Hematopoietic multipotent progenitor cell treated with erythropoietin and hydrocortisone succinate and interleukin-3 and kit ligand, for 8 days (in vitro differentiated cells): Measurements from ENCODE around the gene GEMIN5.

Source experiments
- DNase-seq: peaks from one replicate; pipeline ENCODE4 v3.0.0-alpha.2; 2015

GEMIN5 gene

GRCh38 chr5:154844809-154845208 is 93.2 kb downstream of the GEMIN5 start:
- DNase-seq, result peak; percentile 11

DNA sequence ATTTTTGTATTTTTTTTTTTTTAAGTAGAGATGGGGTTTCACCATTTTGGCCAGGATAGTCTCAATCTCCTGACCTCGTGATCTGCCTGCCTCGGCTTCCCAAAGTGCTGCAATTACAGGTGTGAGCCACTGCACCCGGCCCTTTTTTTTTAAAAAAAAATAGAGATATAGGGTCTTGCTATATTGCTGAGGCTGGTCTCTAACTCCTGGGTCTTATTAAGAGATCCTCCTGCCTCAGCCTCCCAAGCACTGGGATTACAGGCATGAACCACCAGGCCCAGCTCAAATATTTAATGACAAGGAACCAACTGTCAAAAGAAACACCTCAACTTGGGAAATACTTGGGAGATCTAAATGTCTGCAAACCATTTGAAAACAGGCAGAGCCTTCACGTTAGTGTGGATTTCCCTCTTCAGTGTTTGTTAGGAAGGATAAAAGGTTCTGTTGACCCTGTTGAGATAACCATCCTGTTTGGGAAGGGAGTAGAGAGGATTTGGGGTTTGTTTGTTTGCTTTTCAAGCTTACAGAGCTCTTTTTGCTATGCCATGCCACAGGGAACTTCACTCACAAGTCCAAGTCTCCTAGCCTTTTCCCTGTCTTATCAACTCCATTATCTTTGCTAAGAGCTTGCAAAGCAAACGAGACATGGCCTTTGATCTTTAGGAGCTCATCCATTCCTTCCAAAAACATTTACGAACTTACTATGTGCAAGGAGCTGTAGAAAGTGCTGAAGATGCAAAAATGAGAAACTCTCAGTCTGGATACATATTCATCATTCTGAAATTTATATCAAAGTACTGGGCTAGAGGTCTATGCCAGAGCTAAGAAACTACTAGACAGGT is 95.1 kb downstream of the GEMIN5 start:
- DNase-seq, result no peak

DNA sequence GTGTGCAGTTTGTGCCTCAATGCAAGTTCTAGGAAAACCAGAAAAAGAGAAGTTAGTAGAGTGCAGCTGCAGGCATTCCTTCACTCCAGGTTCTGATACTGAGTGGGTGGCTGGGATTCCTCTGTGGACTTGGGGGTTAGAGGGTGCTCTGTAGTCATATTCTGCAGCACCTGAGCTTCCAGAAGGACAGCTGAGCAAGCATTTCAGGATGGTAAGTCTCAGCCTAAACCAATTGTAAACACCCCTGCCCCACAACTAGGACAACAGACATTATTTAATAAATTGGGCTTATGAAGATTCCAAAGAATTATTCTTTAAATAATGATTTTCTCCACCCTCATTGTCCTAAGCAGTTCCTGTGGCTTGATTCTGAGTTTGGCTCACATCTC is 96.7 kb downstream of the GEMIN5 start:
- DNase-seq, result no peak

- peak; percentile 98 for DNase-seq
Measured at GRCh38 chr5:154840435-154841272, 97.4 kb downstream of the GEMIN5 start.
